H1 (cell line): Measurements from ENCODE around the gene GLRA1. TPM values are rescaled to one million over a fixed set of nuclear protein-coding genes. Genes with fewer than 3 reads are reported as not detected.

Source experiments
- CTCF ChIA-PET: fragments of 300-600 bp; sonication (Branson Sonifier 250); formaldehyde crosslinking; loops from one replicate; lab custom pipeline; 2021; ENCODE audit not compliant: partially characterized antibody; lab: Charles Lee
- POLR2A ChIA-PET: fragments of 300-600 bp; sonication (Branson Sonifier 250); formaldehyde crosslinking; loops from one replicate; lab custom pipeline; 2021; ENCODE audit warnings: inconsistent platforms; ENCODE audit not compliant: partially characterized antibody; lab: Charles Lee
- DNase-seq, 2 experiments: peaks; one replicate each; pipeline versions ENCODE4 v3.0.0 to v3.0.0-alpha.2; 2010 to 2022; ENCODE audit warnings: low spot score in 2 of 2, low read depth in 1 of 2, mixed read lengths in 1 of 2
- FAIRE-seq: peaks from 2 replicates; lab custom pipeline; 2011; peaks lifted over from hg19 to GRCh38; lab: Jason Lieb, UNC
- H2AFZ ChIP-seq: 2 replicates; pipeline ENCODE4 v1.8.1; 2012; ENCODE audit warnings: low read length, inconsistent platforms
- H2AK5ac ChIP-seq: 2 replicates; pipeline ENCODE4 v1.6.1; 2013; ENCODE audit warnings: low read depth, low read length
- H2BK120ac ChIP-seq: replicated peaks from 2 replicates; pipeline ENCODE3; 2013; ENCODE audit warnings: low read depth, low read length, inconsistent platforms
- H2BK12ac ChIP-seq: 2 replicates; pipeline ENCODE4 v1.6.1; 2013; ENCODE audit warnings: low read depth, low read length
- H2BK15ac ChIP-seq: 2 replicates; pipeline ENCODE4 v1.6.1; 2013; ENCODE audit warnings: low read length
- H2BK20ac ChIP-seq: 2 replicates; pipeline ENCODE4 v1.6.1; 2013; ENCODE audit warnings: low read length
- H2BK5ac ChIP-seq: 2 replicates; pipeline ENCODE4 v1.6.1; 2013; ENCODE audit warnings: low read depth, low read length
- H3K14ac ChIP-seq: 2 replicates; pipeline ENCODE4 v1.6.1; 2013; ENCODE audit warnings: inconsistent platforms; ENCODE audit not compliant: insufficient read length
- H3K18ac ChIP-seq: 2 replicates; pipeline ENCODE4 v1.6.1; 2013; ENCODE audit warnings: low read length; ENCODE audit errors: extremely low read depth
- H3K23ac ChIP-seq: 2 replicates; pipeline ENCODE4 v1.6.1; 2013; ENCODE audit warnings: inconsistent platforms; ENCODE audit not compliant: insufficient read length
- H3K23me2 ChIP-seq: 2 replicates; pipeline ENCODE4 v1.6.1; 2013; ENCODE audit warnings: low read depth, low read length
- H3K27ac ChIP-seq: 2 replicates; pipeline ENCODE4 v1.6.1; 2011; ENCODE audit warnings: low read depth, low read length, inconsistent platforms
- H3K27me3 ChIP-seq, 4 experiments: replicated peaks in 1 of 4; 1 replicate in 1 of 4; 2 replicates in 3 of 4; pipeline versions ENCODE4 v1.6.1 to v1.8.1; 2011 to 2013; ENCODE audit warnings: low read length in 3 of 4, mild to moderate bottlenecking in 3 of 4, inconsistent platforms in 2 of 4, mixed read lengths in 2 of 4, moderate library complexity in 1 of 4; ENCODE audit not compliant: control insufficient read depth in 3 of 4, insufficient read depth in 3 of 4; ENCODE audit errors: extremely low read depth in 1 of 4
- H3K36me3 ChIP-seq, 4 experiments: 2 replicates each; pipeline versions ENCODE4 v1.6.1 to v1.8.1; 2011 to 2013; ENCODE audit warnings: mild to moderate bottlenecking in 4 of 4, low read length in 3 of 4, moderate library complexity in 2 of 4, control low read depth in 1 of 4, inconsistent platforms in 1 of 4; ENCODE audit not compliant: insufficient read depth in 4 of 4, control insufficient read depth in 2 of 4
- H3K4ac ChIP-seq: replicated peaks from 2 replicates; pipeline ENCODE3; 2013; ENCODE audit warnings: low read length, low read depth, mixed read lengths, inconsistent platforms; ENCODE audit not compliant: insufficient read length
- H3K4me1 ChIP-seq, 4 experiments: replicated peaks in 1 of 4; 1 replicate in 1 of 4; 2 replicates in 3 of 4; pipeline versions ENCODE4 v1.6.1 to v1.8.1; 2011 to 2013; ENCODE audit warnings: low read length in 3 of 4, inconsistent platforms in 2 of 4, mixed read lengths in 1 of 4; ENCODE audit not compliant: insufficient read depth in 4 of 4, control insufficient read depth in 3 of 4
- H3K4me2 ChIP-seq, 2 experiments: 2 replicates each; pipeline versions ENCODE4 v1.6.1 to v1.8.1; 2011 to 2013; ENCODE audit warnings: low read depth in 2 of 2, low read length in 2 of 2, control low read depth in 1 of 2, inconsistent platforms in 1 of 2, mild to moderate bottlenecking in 1 of 2; ENCODE audit not compliant: insufficient read depth in 1 of 2
- H3K4me3 ChIP-seq, 4 experiments: fragments of 200-600, 300-600 bp in 1 of 4; sonication (generic), shearing (Covaris generic), sonication (Bioruptor Twin) in 1 of 4; 2 replicates each; pipeline versions ENCODE4 v1.5.1 to v1.8.1; 2011 to 2016; ENCODE audit warnings: low read length in 4 of 4, low read depth in 3 of 4, control low read depth in 2 of 4, inconsistent platforms in 2 of 4, mild to moderate bottlenecking in 2 of 4, mixed read lengths in 1 of 4, moderate library complexity in 1 of 4; ENCODE audit not compliant: insufficient read depth in 2 of 4; ENCODE audit errors: extremely low read depth in 1 of 4
- H3K56ac ChIP-seq: replicated peaks from 2 replicates; pipeline ENCODE3; 2013; ENCODE audit warnings: low read depth, mild to moderate bottlenecking, mixed read lengths, low read length, inconsistent platforms; ENCODE audit not compliant: insufficient read length
- H3K79me1 ChIP-seq: 2 replicates; pipeline ENCODE4 v1.6.1; 2013; ENCODE audit warnings: low read depth, low read length, control low read depth
- H3K79me2 ChIP-seq, 2 experiments: 2 replicates each; pipeline versions ENCODE4 v1.6.1 to v1.8.1; 2012 to 2013; ENCODE audit warnings: low read length in 2 of 2, mild to moderate bottlenecking in 2 of 2, inconsistent platforms in 1 of 2; ENCODE audit not compliant: insufficient read depth in 2 of 2, control insufficient read depth in 1 of 2
- H3K9ac ChIP-seq, 4 experiments: replicated peaks in 1 of 4; 1 replicate in 1 of 4; 2 replicates in 3 of 4; pipeline versions ENCODE4 v1.6.1 to v1.8.1; 2011 to 2013; ENCODE audit warnings: low read depth in 3 of 4, low read length in 3 of 4, control low read depth in 2 of 4, mild to moderate bottlenecking in 2 of 4, moderate library complexity in 2 of 4, inconsistent platforms in 1 of 4; ENCODE audit errors: extremely low read depth in 1 of 4
- H3K9me3 ChIP-seq, 2 experiments: 2 replicates each; pipeline versions ENCODE4 v1.6.1 to v1.8.1; 2012 to 2013; ENCODE audit warnings: mild to moderate bottlenecking in 2 of 2, moderate library complexity in 2 of 2, control low read depth in 1 of 2, inconsistent platforms in 1 of 2, low read depth in 1 of 2, low read length in 1 of 2, mixed read lengths in 1 of 2; ENCODE audit not compliant: insufficient read depth in 2 of 2
- H4K20me1 ChIP-seq, 2 experiments: replicated peaks in 1 of 2; 2 replicates each; pipeline versions ENCODE3 to v1.8.1; 2011 to 2013; ENCODE audit warnings: inconsistent platforms in 2 of 2, low read length in 2 of 2, mild to moderate bottlenecking in 1 of 2; ENCODE audit not compliant: insufficient read depth in 2 of 2, control insufficient read depth in 1 of 2
- H4K5ac ChIP-seq: 2 replicates; pipeline ENCODE4 v1.6.1; 2013; ENCODE audit warnings: low read length, low read depth, mixed read lengths, inconsistent platforms; ENCODE audit not compliant: insufficient read length
- H4K8ac ChIP-seq: 2 replicates; pipeline ENCODE4 v1.8.0; 2013; ENCODE audit warnings: mild to moderate bottlenecking, moderate library complexity, low read length, inconsistent platforms; ENCODE audit not compliant: insufficient read depth; ENCODE audit errors: extremely low read depth
- H4K91ac ChIP-seq: replicated peaks from 2 replicates; pipeline ENCODE3; 2013; ENCODE audit warnings: low read length, mixed read lengths, inconsistent platforms; ENCODE audit not compliant: insufficient read length
- CBX5 ChIP-seq: fragments of 300-800, 300-1000 bp; sonication (generic); IDR thresholded peaks from 2 replicates; pipeline ENCODE4 v1.7.1; 2016; ENCODE audit warnings: antibody characterized with exemption, low read length, low read depth
- CHD1 ChIP-seq: IDR thresholded peaks from 2 replicates; pipeline ENCODE4 v1.6.1; 2012; ENCODE audit warnings: low read depth, low read length, improper control_type of control experiment
- EP300 ChIP-seq, 2 experiments: IDR thresholded peaks; 1 replicate in 1 of 2; 2 replicates in 1 of 2; pipeline ENCODE4 v1.6.1; 2011 to 2012; ENCODE audit warnings: low read depth in 2 of 2, low read length in 2 of 2, mild to moderate bottlenecking in 2 of 2, borderline replicate concordance in 1 of 2, inconsistent platforms in 1 of 2, moderate library complexity in 1 of 2
- FOSL1 ChIP-seq: IDR thresholded peaks from 2 replicates; pipeline ENCODE4 v1.6.1; 2011; ENCODE audit warnings: mild to moderate bottlenecking, low read depth, low read length, moderate library complexity; ENCODE audit not compliant: insufficient read depth
- GABPA ChIP-seq: IDR thresholded peaks from 2 replicates; pipeline ENCODE4 v1.6.1; 2011; ENCODE audit warnings: mild to moderate bottlenecking, low read length, moderate library complexity, borderline replicate concordance; ENCODE audit not compliant: insufficient read depth
- GTF2F1 ChIP-seq: IDR thresholded peaks from 2 replicates; pipeline ENCODE4 v1.6.1; 2012; ENCODE audit warnings: low read depth, low read length, improper control_type of control experiment, borderline replicate concordance
- KDM1A ChIP-seq: fragments of 200-600, 300-600 bp; sonication (generic); IDR thresholded peaks from 2 replicates; pipeline ENCODE4 v1.7.1; 2016; ENCODE audit warnings: mild to moderate bottlenecking, low read length, borderline replicate concordance
- KDM5A ChIP-seq: fragments of 200-600 bp; IDR thresholded peaks from 2 replicates; pipeline ENCODE4 v1.7.1; 2012; ENCODE audit warnings: mild to moderate bottlenecking, low read length, inconsistent platforms, mixed read lengths
- NRF1 ChIP-seq: IDR thresholded peaks from 2 replicates; pipeline ENCODE4 v1.6.1; 2011; ENCODE audit warnings: mild to moderate bottlenecking, low read depth, low read length, improper control_type of control experiment
- POLR2A ChIP-seq, 2 experiments: IDR thresholded peaks; 1 replicate in 1 of 2; 2 replicates in 1 of 2; pipeline ENCODE4 v1.6.1; 2011; ENCODE audit warnings: low read depth in 2 of 2, low read length in 2 of 2, mild to moderate bottlenecking in 2 of 2; ENCODE audit errors: control extremely low read depth in 1 of 2
- TAF1 ChIP-seq: IDR thresholded peaks from 2 replicates; pipeline ENCODE4 v1.6.1; 2011; ENCODE audit warnings: mild to moderate bottlenecking, low read depth, low read length
- TBP ChIP-seq: IDR thresholded peaks from 2 replicates; pipeline ENCODE4 v1.6.1; 2011; ENCODE audit warnings: low read depth, low read length, improper control_type of control experiment
- WGBS, 2 experiments: shearing (Covaris generic) in 1 of 2; methylation state at CpG; one replicate each; pipeline versions ENCODE4 v1.1.6 to v1.1.7; 2013 to 2015; ENCODE audit warnings: low lambda C conversion rate in 2 of 2, mixed read lengths in 2 of 2, inconsistent platforms in 1 of 2, low coverage in 1 of 2, missing lambda C conversion rate in 1 of 2; ENCODE audit not compliant: insufficient replicate concordance in 2 of 2, insufficient coverage in 1 of 2, insufficient read length in 1 of 2; ENCODE audit errors: extremely low coverage in 1 of 2, missing lambda C conversion rate in 1 of 2; 5-methylcytosine and 5-hydroxymethylcytosine counted together
- polyA plus RNA-seq, 7 experiments: library from polyadenylated mRNA; depleted of rRNA in 3 of 7; stranded (reverse) in 5 of 7; unstranded in 2 of 7; fragments of >200 nt in 5 of 7; fragments of 200-250 nt in 2 of 7; gene quantifications; 1 replicate in 5 of 7; 2 replicates in 1 of 7; 4 replicates in 1 of 7; pipeline versions ENCODE4 v1.2.1 to v1.2.3, GENCODE V29; 2011 to 2013; ENCODE audit warnings: missing spikeins in 2 of 7, mixed read lengths in 2 of 7
- total RNA-seq: library from RNA; stranded (reverse); fragmentation: NEBNext Ultra II Directional; extraction: Animal tissue kit (Norgen Biotek cat#: 25700); gene quantifications from 2 replicates; pipeline ENCODE4 v1.2.1, GENCODE V29; 2021

GLRA1 gene
- total and polyA plus RNA-seq, 2 of the 8 experiments (the other 6 are each of a cell fraction or from before 2014, with no cell fraction given) = not detected

DNA sequence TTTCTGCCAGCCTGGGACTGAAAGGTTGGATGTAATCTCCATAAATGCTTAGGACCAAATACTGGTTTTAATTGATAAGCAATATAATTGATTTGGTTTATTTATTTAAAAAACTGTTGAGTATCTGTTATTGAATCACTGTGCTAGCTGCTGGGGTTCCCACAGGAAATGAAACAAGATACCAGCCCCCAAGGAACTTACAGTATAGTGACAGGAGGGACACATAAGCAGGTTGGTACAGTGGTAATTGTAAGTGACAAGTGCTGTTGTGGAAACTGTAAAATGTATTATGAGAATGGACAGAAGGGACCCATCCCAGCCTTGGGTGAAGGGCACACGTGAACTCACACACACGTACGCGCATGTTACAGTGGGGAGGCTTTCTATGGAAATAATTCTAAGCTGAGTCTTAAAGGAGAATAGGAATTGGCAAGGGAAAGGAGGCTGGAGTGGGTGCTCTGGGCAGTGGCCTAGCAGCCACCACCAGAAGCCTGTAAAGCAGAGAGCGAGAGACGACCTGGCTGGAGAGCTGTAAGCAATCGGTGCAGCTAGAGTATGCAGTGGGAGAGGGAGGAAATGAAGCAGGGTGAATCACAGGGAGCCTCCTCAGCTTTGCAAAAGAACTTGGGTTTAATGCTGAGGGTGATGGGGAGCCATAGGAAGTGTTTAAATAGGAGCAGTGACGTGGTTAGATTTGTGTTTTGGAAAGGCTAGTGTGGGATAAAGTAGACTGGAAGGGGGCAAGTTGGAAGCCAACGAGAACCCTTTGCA lies 39.3 kb downstream of the GLRA1 start:
- TF ChIP-seq FOSL1 (no peak), TAF1 (no peak), NRF1 (no peak), CHD1 (no peak), GTF2F1 (no peak), GABPA (no peak), EP300 (IDR thresholded peaks at IDR 0.05; ENCODE audit: borderline replicate concordance in 1 of 2, low read depth in 2 of 2, low read length in 2 of 2) (no peak), KDM1A (no peak), CBX5 (no peak), KDM5A (no peak), POLR2A (IDR thresholded peaks at IDR 0.05; ENCODE audit: control extremely low read depth in 1 of 2, low read depth in 2 of 2, low read length in 2 of 2) (no peak), TBP (no peak)
- TF ChIP-seq, all 59 proteins: peak for 0
- Histone ChIP-seq H2BK5ac (no peak overlapping the region), H2AK5ac (no peak overlapping the region), H4K91ac (no peak overlapping the region), H3K23ac (no peak overlapping the region), H3K4me2 (no peak overlapping the region), H2BK12ac (no peak overlapping the region), H3K36me3 (no peaks in the 10 kb centered on the region), H4K8ac (no peak overlapping the region), H3K27me3 (peaks cover 1 to 17% (median 5%) of the 10 kb centered on the region in 4 experiments; a peak in 5 of 7 replicates), H3K4me1 (peaks cover 0 to 4% (median 0%) of the 10 kb centered on the region in 4 experiments; a peak in 2 of 7 replicates), H3K4ac (no peak overlapping the region), H3K14ac (no peak overlapping the region), H3K4me3 (no peak overlapping the region), H2AFZ (no peak overlapping the region), H3K79me1 (no peaks in the 10 kb centered on the region), H3K9ac (no peak overlapping the region), H3K56ac (no peak overlapping the region), H2BK120ac (no peak overlapping the region), H3K18ac (no peak overlapping the region), H3K79me2 (no peaks in the 10 kb centered on the region), H4K20me1 (peaks cover 0 to 2% of the 10 kb centered on the region in 2 experiments), H3K9me3 (no peaks in the 10 kb centered on the region), H2BK20ac (no peak overlapping the region), H4K5ac (no peak overlapping the region), H3K27ac (no peak overlapping the region), H2BK15ac (no peak overlapping the region), H3K23me2 (no peaks in the 10 kb centered on the region)
- ChIA-PET CTCF (interaction anchor here (0.8 to 1.3 kb wide), 3 partner anchors 60 to 257 kb away, joined by 3 read pairs; no protein-coding TSS in a partner anchor), POLR2A (interaction anchor here (1.3 kb wide), 1 partner anchor 8 kb away, joined by 3 read pairs; no protein-coding TSS in a partner anchor)
- no peak for DNase-seq
- WGBS, 2 experiments = 83% methylated on average over 9 of the region's 9 CpGs; no CpG with 5 or more reads in 1 of the 2 experiments
- no peak for FAIRE-seq
